Right cardiac atrium (tissue), 5 donors: ENCODE data around the gene DOK6. TPM values are rescaled to one million over a fixed set of nuclear protein-coding genes. Genes with fewer than 3 reads are reported as not detected.

ENCODE experiments used
- ATAC-seq, 2 donors: fragments of 200-7000 bp; cut with Tn5 transposase; one replicate each; pipeline versions ENCODE4 v1.8.0 to v1.9.1; 2020; ENCODE audit warnings: moderate library complexity in 2 of 2, mild to moderate bottlenecking in 1 of 2
- DNase-seq, 3 donors: peaks; one replicate each; pipeline ENCODE4 v3.0.0-alpha.2; 2020
- H3K27ac ChIP-seq: one replicate; pipeline ENCODE4 v1.5.1; 2013; ENCODE audit warnings: mild to moderate bottlenecking, low read length, control low read depth, moderate library complexity
- H3K27me3 ChIP-seq: one replicate; pipeline ENCODE4 v1.6.1; 2013; ENCODE audit not compliant: control insufficient read depth, insufficient read depth
- H3K4me1 ChIP-seq: one replicate; pipeline ENCODE4 v1.6.1; 2013; ENCODE audit warnings: low read length; ENCODE audit not compliant: control insufficient read depth, insufficient read depth
- H3K4me3 ChIP-seq: one replicate; pipeline ENCODE4 v1.5.1; 2013; ENCODE audit warnings: low read length, control low read depth
- H3K9me3 ChIP-seq: one replicate; pipeline ENCODE4 v1.6.1; 2013; ENCODE audit warnings: low read length; ENCODE audit not compliant: control insufficient read depth
- WGBS: extraction: QIAGEN DNeasy Blood & Tissue Kit; methylation state at CpG from one replicate; pipeline ENCODE4 v1.1.7; 2013; 5-methylcytosine and 5-hydroxymethylcytosine counted together
- intact Hi-C, 4 donors: fragments of 100-400 bp; cut with DNase I; formaldehyde crosslinking; loops; one replicate each; pipeline versions ENCODE4 v1.11.0 to v1.14.0; 2022 to 2023
- polyA plus RNA-seq: library from polyadenylated mRNA; stranded (reverse); fragments of 200-250 nt; gene quantifications from one replicate; pipeline ENCODE4 v1.2.3, GENCODE V29; 2013
- total RNA-seq, 4 donors: library from RNA; stranded (reverse); fragmentation: NEBNext Ultra II Directional; extraction: Animal tissue kit (Norgen Biotek cat#: 25700); gene quantifications; one replicate each; pipeline ENCODE4 v1.2.1, GENCODE V29; 2021
- donor health status: healthy with polysubstance abuse.
- donor health status: DM: no; HTN: yes; CAD: no.
- donor health status: DM: no; HTN: no; CAD: no.
- donor health status: DM: no; HTN: yes; CAD: no; lungs with severe emphysema.
- donor health status: DM: yes; HTN: yes; CAD: no.

The DOK6 gene
- total and polyA plus RNA-seq, 5 donors: 3.9 to 12.4 (median 8.2) TPM

GRCh38 chr18:69435000-69435399 lies 34.3 kb downstream of the DOK6 start:
- intact Hi-C loops: no loop called here
- Histone ChIP-seq H3K27me3 (no peaks in the 10 kb centered on the region), H3K4me3 (no peak overlapping the region), H3K9me3 (no peaks in the 10 kb centered on the region), H3K4me1 (no peaks in the 10 kb centered on the region), H3K27ac (no peak overlapping the region)
- DNase-seq (no peak), ATAC-seq (no peak)
- 98% methylated on average over 2 of the region's 2 CpGs for WGBS

GRCh38 chr18:69444221-69444620 lies 43.5 kb downstream of the DOK6 start:
- Histone ChIP-seq H3K4me1 (no peaks in the 10 kb centered on the region), H3K27ac (no peak overlapping the region), H3K9me3 (no peaks in the 10 kb centered on the region), H3K27me3 (no peaks in the 10 kb centered on the region), H3K4me3 (no peak overlapping the region)
- intact Hi-C loops: no loop called here
- ATAC-seq (no peak), DNase-seq (no peak)
- WGBS: 82% methylated on average over 4 of the region's 4 CpGs

- intact Hi-C loops: no loop called here
- DNase-seq: no peak
- WGBS: 97% methylated on average over 1 of the region's 1 CpG
Observed at GRCh38 chr18:69447886-69448285, 47.2 kb downstream of the DOK6 start.

GRCh38 chr18:69455125-69455524 lies 54.4 kb downstream of the DOK6 start:
- WGBS: 59% methylated on average over 1 of the region's 1 CpG
- ATAC-seq: no peak
- H3K4me3 ChIP-seq: no peak overlapping the region

More at GRCh38 chr18:69447886-69448285, 47.2 kb downstream of the DOK6 start:
- H3K4me3 ChIP-seq: no peak overlapping the region
- H3K9me3 ChIP-seq: no peaks in the 10 kb centered on the region
- H3K27me3 ChIP-seq: no peaks in the 10 kb centered on the region
- H3K27ac ChIP-seq: no peak overlapping the region
- no peak for ATAC-seq
- H3K4me1 ChIP-seq: no peaks in the 10 kb centered on the region

GRCh38 chr18:69469444-69469919 lies 68.8 kb downstream of the DOK6 start:
- no peaks in the 10 kb centered on the region for H3K27me3 ChIP-seq
- H3K27ac ChIP-seq: no peak overlapping the region
- DNase-seq (peak in 1 of 3 donors; percentile 36), ATAC-seq (no peak)
- no peaks in the 10 kb centered on the region for H3K9me3 ChIP-seq
- intact Hi-C loops: no loop called here
- H3K4me3 ChIP-seq: no peak overlapping the region
- H3K4me1 ChIP-seq: no peaks in the 10 kb centered on the region
- WGBS: 85% methylated on average over 27 of the region's 27 CpGs

More at GRCh38 chr18:69455125-69455524, 54.4 kb downstream of the DOK6 start:
- intact Hi-C loops: no loop called here
- no peaks in the 10 kb centered on the region for H3K4me1 ChIP-seq
- H3K27ac ChIP-seq: no peak overlapping the region
- DNase-seq: no peak
- H3K27me3 ChIP-seq: no peaks in the 10 kb centered on the region
- H3K9me3 ChIP-seq: no peaks in the 10 kb centered on the region

- 78% methylated on average over 5 of the region's 5 CpGs for WGBS
- no peak for ATAC-seq
- H3K9me3 ChIP-seq: no peaks in the 10 kb centered on the region
- no peak overlapping the region for H3K4me3 ChIP-seq
- no peak overlapping the region for H3K27ac ChIP-seq
- H3K27me3 ChIP-seq: no peaks in the 10 kb centered on the region
- DNase-seq: no peak
- no peaks in the 10 kb centered on the region for H3K4me1 ChIP-seq
- intact Hi-C loops: loop anchor here in 1 of 4 donors (10.0 kb wide), 1 partner anchor 514 kb away; no protein-coding TSS in a partner anchor
Observed at GRCh38 chr18:69480460-69480859, 79.8 kb downstream of the DOK6 start.

GRCh38 chr18:69483574-69483973 lies 82.9 kb downstream of the DOK6 start:
- intact Hi-C loops: loop anchor here in 1 of 4 donors (10.0 kb wide), 1 partner anchor 511 kb away; no protein-coding TSS in a partner anchor
- no peak for ATAC-seq
- H3K4me1 ChIP-seq: peaks cover 1% of the 10 kb centered on the region
- no peak for DNase-seq
- H3K27ac ChIP-seq: no peak overlapping the region
- no peaks in the 10 kb centered on the region for H3K27me3 ChIP-seq
- WGBS: 87% methylated on average over 5 of the region's 5 CpGs
- no peak overlapping the region for H3K4me3 ChIP-seq
- H3K9me3 ChIP-seq: no peaks in the 10 kb centered on the region

- Histone ChIP-seq H3K4me1 (peaks cover 1% of the 10 kb centered on the region), H3K4me3 (no peak overlapping the region), H3K27ac (no peak overlapping the region), H3K9me3 (no peaks in the 10 kb centered on the region), H3K27me3 (no peaks in the 10 kb centered on the region)
- 62% methylated on average over 6 of the region's 6 CpGs for WGBS
- ATAC-seq (no peak), DNase-seq (no peak)
- intact Hi-C loops: loop anchor here in 1 of 4 donors (10.0 kb wide), 1 partner anchor 510 kb away; no protein-coding TSS in a partner anchor
Observed at GRCh38 chr18:69484699-69485396, 84.2 kb downstream of the DOK6 start.

- DNase-seq (no peak), ATAC-seq (no peak)
- Histone ChIP-seq H3K4me1 (peaks cover 1% of the 10 kb centered on the region), H3K4me3 (no peak overlapping the region), H3K27me3 (no peaks in the 10 kb centered on the region), H3K27ac (no peak overlapping the region), H3K9me3 (no peaks in the 10 kb centered on the region)
- WGBS: 82% methylated on average over 6 of the region's 6 CpGs
- intact Hi-C loops: loop anchor here in 1 of 4 donors (10.0 kb wide), 1 partner anchor 507 kb away; no protein-coding TSS in a partner anchor
Observed at GRCh38 chr18:69487488-69488394, 87.1 kb downstream of the DOK6 start.

GRCh38 chr18:69490072-69490471 lies 89.4 kb downstream of the DOK6 start:
- ATAC-seq (no peak), DNase-seq (no peak)
- WGBS: 58% methylated on average over 1 of the region's 1 CpG
- intact Hi-C loops: no loop called here
- peaks cover 1% of the 10 kb centered on the region for H3K4me1 ChIP-seq
- H3K27me3 ChIP-seq: no peaks in the 10 kb centered on the region
- no peak overlapping the region for H3K27ac ChIP-seq
- H3K4me3 ChIP-seq: no peak overlapping the region
- H3K9me3 ChIP-seq: no peaks in the 10 kb centered on the region

- 53% methylated on average over 4 of the region's 4 CpGs for WGBS
- intact Hi-C loops: no loop called here
- H3K27ac ChIP-seq: no peak overlapping the region
- H3K27me3 ChIP-seq: no peaks in the 10 kb centered on the region
- H3K4me3 ChIP-seq: no peak overlapping the region
- no peaks in the 10 kb centered on the region for H3K9me3 ChIP-seq
- DNase-seq: peak in 1 of 3 donors; percentile 11
- H3K4me1 ChIP-seq: peaks cover 1% of the 10 kb centered on the region
- no peak for ATAC-seq
Observed at GRCh38 chr18:69490813-69491212, 90.1 kb downstream of the DOK6 start.
